Transverse colon (tissue), 4 donors: ENCODE measurements around the gene CLMN.

Experiments used
- CTCF ChIP-seq, 5 experiments: fragments of 200-600 bp in 3 of 5; fragments of 450-650 bp in 2 of 5; sonication (generic) in 3 of 5; IDR thresholded peaks; 1 replicate in 2 of 5; 2 replicates in 3 of 5; pipeline ENCODE4 v1.5.1; 2016 to 2017; ENCODE audit warnings: antibody characterized with exemption in 5 of 5, inconsistent platforms in 3 of 5, mild to moderate bottlenecking in 2 of 5, moderate library complexity in 1 of 5
- POLR2A ChIP-seq: fragments of 450-650 bp; IDR thresholded peaks from one replicate; pipeline ENCODE4 v1.6.1; 2016; ENCODE audit warnings: antibody characterized with exemption, mild to moderate bottlenecking, moderate library complexity
- POLR2AphosphoS5 ChIP-seq, 3 donors: sonication (generic); formaldehyde crosslinking; IDR thresholded peaks; one replicate each; pipeline ENCODE4 v1.6.1; 2016; ENCODE audit warnings: antibody characterized with exemption in 3 of 3

GRCh38 chr14:95218006-95218405 is 101.7 kb downstream of the CLMN start:
- TF ChIP-seq CTCF (IDR thresholded peaks at IDR 0.05), result no peak
- no peak for TF ChIP-seq POLR2A
- no peak for TF ChIP-seq POLR2AphosphoS5 (IDR thresholded peaks at IDR 0.05)
